Measurements from ENCODE around the gene KPNA3. TPM values are rescaled to one million over a fixed set of nuclear protein-coding genes. Genes with fewer than 3 reads are reported as not detected.
"Not testable (repeated sequence)": the region's sequence is repeated elsewhere in the genome, so short reads cannot be mapped to it uniquely, and the experiment has no call there.

KPNA3 gene
- total RNA-seq, 2 donors from 2014 or later = 30.3 to 30.9 TPM

DNA sequence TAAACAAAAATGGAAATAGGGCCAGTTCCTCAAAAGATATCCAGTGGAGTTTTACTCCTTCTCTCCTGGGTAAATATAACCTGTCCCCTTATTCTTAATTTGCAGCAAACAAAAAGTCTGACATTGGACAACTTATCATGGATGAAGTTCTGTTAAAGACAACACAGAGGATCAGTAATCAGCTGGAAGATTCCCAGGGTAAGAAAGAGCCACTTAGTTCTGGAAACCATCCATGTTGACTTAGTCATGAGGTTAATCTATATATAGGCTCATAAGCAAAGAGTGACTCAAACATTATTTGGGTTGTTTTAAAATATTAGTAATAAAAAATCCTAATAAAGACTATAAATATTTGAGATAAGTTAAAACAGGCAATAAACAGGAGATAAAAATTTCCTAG lies 60.7 kb downstream of the KPNA3 start:
- Histone ChIP-seq H3K36me3 (no peaks in the 10 kb centered on the region), H3K4me1 (ENCODE audit: control insufficient read depth in 1 of 2, low read depth in 2 of 2) (peaks cover 0 to 6% of the 10 kb centered on the region in 2 donors), H3K4me3 (no peak overlapping the region), H3K27ac (no peak overlapping the region), H3K9me3 (no peaks in the 10 kb centered on the region), H3K27me3 (replicated peaks; ENCODE audit: insufficient read depth) (no peaks in the 10 kb centered on the region)
- ATAC-seq (ENCODE audit: insufficient number of reproducible peaks, low FRiP score, low read depth) (no peak), DNase-seq (ENCODE audit: low spot score) (no peak)
- TF ChIP-seq, protein P1, sequence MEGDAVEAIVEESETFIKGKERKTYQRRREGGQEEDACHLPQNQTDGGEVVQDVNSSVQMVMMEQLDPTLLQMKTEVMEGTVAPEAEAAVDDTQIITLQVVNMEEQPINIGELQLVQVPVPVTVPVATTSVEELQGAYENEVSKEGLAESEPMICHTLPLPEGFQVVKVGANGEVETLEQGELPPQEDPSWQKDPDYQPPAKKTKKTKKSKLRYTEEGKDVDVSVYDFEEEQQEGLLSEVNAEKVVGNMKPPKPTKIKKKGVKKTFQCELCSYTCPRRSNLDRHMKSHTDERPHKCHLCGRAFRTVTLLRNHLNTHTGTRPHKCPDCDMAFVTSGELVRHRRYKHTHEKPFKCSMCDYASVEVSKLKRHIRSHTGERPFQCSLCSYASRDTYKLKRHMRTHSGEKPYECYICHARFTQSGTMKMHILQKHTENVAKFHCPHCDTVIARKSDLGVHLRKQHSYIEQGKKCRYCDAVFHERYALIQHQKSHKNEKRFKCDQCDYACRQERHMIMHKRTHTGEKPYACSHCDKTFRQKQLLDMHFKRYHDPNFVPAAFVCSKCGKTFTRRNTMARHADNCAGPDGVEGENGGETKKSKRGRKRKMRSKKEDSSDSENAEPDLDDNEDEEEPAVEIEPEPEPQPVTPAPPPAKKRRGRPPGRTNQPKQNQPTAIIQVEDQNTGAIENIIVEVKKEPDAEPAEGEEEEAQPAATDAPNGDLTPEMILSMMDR (IDR thresholded peaks at IDR 0.05) = no peak

DNA sequence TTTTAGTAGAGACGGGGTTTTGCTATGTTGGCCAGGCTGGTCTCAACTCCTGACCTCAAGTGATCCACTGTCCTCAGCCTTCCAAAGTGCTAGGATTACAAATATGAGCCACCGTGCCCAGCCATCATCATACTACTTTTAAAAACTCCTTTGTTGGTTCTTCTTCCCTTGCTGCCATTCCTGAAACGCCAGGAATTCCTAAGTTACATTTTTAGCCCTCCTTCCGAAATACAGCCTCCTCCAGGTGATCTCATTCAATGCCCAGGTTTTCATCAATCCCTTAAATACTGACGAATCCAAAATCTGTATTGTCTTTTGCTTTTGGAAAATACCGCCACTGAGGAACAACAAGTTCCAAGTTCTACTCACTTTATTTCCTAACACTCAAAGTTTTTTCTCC lies 75.9 kb downstream of the KPNA3 start:
- ATAC-seq (ENCODE audit: insufficient number of reproducible peaks, low FRiP score, low read depth) = no peak
- Histone ChIP-seq H3K36me3 (peaks cover 7% of the 10 kb centered on the region), H3K4me3 (no peak overlapping the region), H3K27ac (no peak overlapping the region), H3K9me3 (peaks cover 11% of the 10 kb centered on the region), H3K27me3 (replicated peaks; ENCODE audit: insufficient read depth) (no peaks in the 10 kb centered on the region), H3K4me1 (ENCODE audit: control insufficient read depth in 1 of 2, low read depth in 2 of 2) (no peaks in the 10 kb centered on the region)
- TF ChIP-seq, protein P1 (IDR thresholded peaks at IDR 0.05) = no peak
- no peak for DNase-seq (ENCODE audit: low spot score)

DNA sequence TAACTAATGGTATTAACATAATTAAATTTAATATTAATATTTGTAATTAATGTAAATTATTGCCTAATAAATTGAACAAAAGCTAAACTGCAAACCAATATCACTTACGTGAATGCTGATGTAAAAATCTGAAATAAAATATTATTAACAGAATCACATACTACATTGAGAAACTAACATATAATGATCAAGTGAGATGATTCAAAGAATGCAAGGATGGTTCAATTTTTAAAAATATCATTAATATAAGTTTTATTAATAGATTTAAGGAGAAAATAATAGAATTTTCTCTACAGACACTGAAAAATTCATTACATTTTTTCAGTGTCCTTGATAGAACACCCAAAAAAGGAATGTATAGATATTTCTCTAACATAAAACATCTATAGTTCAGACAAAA lies 77.7 kb downstream of the KPNA3 start:
- no peak overlapping the region for H3K27ac ChIP-seq
- DNase-seq (ENCODE audit: low spot score) (no peak), ATAC-seq (ENCODE audit: insufficient number of reproducible peaks, low FRiP score, low read depth) (no peak)
- TF ChIP-seq, protein P1 (IDR thresholded peaks at IDR 0.05) = no peak
- H3K4me1 ChIP-seq (ENCODE audit: control insufficient read depth in 1 of 2, low read depth in 2 of 2) = no peaks in the 10 kb centered on the region
- no peak overlapping the region for H3K4me3 ChIP-seq
- H3K36me3 ChIP-seq = peaks cover 4% of the 10 kb centered on the region
- no peaks in the 10 kb centered on the region for H3K27me3 ChIP-seq (replicated peaks; ENCODE audit: insufficient read depth)
- H3K9me3 ChIP-seq = peaks cover 11% of the 10 kb centered on the region

DNA sequence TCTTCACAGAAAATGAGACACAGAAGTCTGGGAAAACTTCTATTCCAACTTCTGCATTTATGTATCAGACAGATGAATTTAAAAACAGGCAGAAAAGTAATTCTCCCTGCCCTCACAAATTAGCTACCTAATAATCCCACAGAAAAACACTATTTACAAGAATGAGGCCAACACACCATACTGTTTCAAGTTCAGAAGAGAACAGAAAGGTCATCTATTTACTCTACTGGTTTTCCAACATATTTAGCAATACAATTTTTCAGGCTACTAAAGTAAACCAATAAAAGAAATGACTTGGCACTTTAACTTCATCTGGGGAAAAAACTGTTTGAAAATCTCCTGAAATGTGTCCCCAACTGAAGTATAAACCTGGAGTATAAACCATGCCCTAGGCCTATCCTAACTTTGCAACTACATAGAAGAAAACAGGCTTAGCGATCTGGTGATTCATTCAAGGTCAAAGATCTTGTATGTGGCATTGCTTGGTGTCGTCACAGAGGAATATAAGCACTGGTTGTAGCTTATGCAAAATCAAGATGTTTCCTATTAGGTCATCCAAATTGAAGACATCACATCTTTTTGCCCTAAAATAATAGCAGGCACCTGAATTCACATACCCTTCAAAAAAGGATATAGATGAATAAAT lies 81.1 kb downstream of the KPNA3 start:
- Histone ChIP-seq H3K9me3 (peaks cover 11% of the 10 kb centered on the region), H3K27ac (no peak overlapping the region), H3K4me3 (no peak overlapping the region), H3K36me3 (peaks cover 10% of the 10 kb centered on the region), H3K27me3 (replicated peaks; ENCODE audit: insufficient read depth) (no peaks in the 10 kb centered on the region), H3K4me1 (ENCODE audit: control insufficient read depth in 1 of 2, low read depth in 2 of 2) (no peaks in the 10 kb centered on the region)
- ATAC-seq (ENCODE audit: insufficient number of reproducible peaks, low FRiP score, low read depth) = no peak
- no peak for DNase-seq (ENCODE audit: low spot score)
- TF ChIP-seq, protein P1 (IDR thresholded peaks at IDR 0.05) = no peak

DNA sequence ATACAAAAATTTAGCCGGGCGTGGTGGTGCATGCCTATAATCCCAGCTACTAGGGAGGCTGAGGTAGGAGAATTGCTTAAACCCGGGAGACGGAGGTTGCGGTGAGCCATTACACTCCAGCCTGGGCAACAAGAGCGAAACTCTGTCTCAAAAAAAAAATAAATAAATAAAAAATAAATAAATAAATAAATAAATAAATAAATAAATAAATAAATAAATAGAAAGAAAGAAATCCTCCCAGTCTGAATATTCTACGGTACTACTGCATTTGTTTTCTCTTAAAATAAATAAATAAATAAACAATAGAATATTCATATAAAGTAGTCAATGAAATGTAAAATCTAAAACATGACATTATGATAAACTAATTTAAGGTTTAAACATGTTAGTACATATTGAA lies 88.2 kb downstream of the KPNA3 start:
- H3K4me1 ChIP-seq (ENCODE audit: control insufficient read depth in 1 of 2, low read depth in 2 of 2); DNase-seq (ENCODE audit: low spot score); H3K4me3 ChIP-seq; ATAC-seq (ENCODE audit: insufficient number of reproducible peaks, low FRiP score, low read depth); H3K27ac ChIP-seq; H3K27me3 ChIP-seq (replicated peaks; ENCODE audit: insufficient read depth); H3K9me3 ChIP-seq: not testable (repeated sequence)
- H3K36me3 ChIP-seq = peaks cover 19% of the 10 kb centered on the region

DNA sequence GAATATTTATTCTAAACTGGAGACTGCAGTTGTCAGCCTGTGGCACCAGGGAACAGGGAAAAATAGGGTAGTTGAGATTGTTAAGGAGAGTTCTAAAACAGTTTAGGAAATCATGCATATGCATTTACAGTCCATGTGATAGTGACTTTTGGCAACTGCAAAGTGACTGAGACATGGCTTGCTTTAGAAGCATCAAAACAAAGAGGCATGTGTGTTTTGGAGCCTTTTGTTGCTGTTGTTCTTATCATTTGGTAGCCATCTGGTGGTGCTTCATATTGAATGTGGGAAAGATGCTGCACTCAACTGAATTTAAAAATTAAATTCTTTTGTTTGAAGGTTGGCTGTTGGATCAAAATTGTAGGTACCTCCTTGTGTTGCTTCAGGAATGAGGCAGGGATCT lies 91.0 kb downstream of the KPNA3 start:
- H3K36me3 ChIP-seq = peaks cover 14% of the 10 kb centered on the region
- TF ChIP-seq, protein P1 (IDR thresholded peaks at IDR 0.05) = no peak
- DNase-seq (ENCODE audit: low spot score) = no peak
- H3K27ac ChIP-seq = no peak overlapping the region
- H3K4me1 ChIP-seq (ENCODE audit: control insufficient read depth in 1 of 2, low read depth in 2 of 2) = no peaks in the 10 kb centered on the region
- ATAC-seq (ENCODE audit: insufficient number of reproducible peaks, low FRiP score, low read depth) = no peak
- H3K27me3 ChIP-seq (replicated peaks; ENCODE audit: insufficient read depth) = no peaks in the 10 kb centered on the region
- H3K9me3 ChIP-seq = no peaks in the 10 kb centered on the region
- H3K4me3 ChIP-seq = no peak overlapping the region
